VCaP (cell line): ENCODE results near the gene KIAA0232.
A peak's percentile ranks its signal among the peaks of the same experiment; 100 is the strongest.
"Not testable (repeated sequence)": the region's sequence is repeated elsewhere in the genome, so short reads cannot be mapped to it uniquely, and the experiment has no call there.

ENCODE experiments used
- H3K27ac ChIP-seq: fragments of 450-650 bp; 2 replicates; pipeline ENCODE4 v1.5.1; 2017
- CTCF ChIP-seq: fragments of 450-650 bp; conservative IDR thresholded peaks from 2 replicates; pipeline ENCODE4 v1.5.1; 2017; ENCODE audit warnings: mild to moderate bottlenecking, moderate library complexity

Gene KIAA0232

GRCh38 chr4:6820695-6821094, 38.2 kb downstream of the KIAA0232 start:
- no peak overlapping the region for H3K27ac ChIP-seq

GRCh38 chr4:6824071-6824470, 41.5 kb downstream of the KIAA0232 start:
- no peak for TF ChIP-seq CTCF
- no peak overlapping the region for H3K27ac ChIP-seq

More at GRCh38 chr4:6820695-6821094, 38.2 kb downstream of the KIAA0232 start:
- no peak for TF ChIP-seq CTCF

- no peak for TF ChIP-seq CTCF
- no peak overlapping the region for H3K27ac ChIP-seq
Observed at GRCh38 chr4:6824772-6825402, 42.4 kb downstream of the KIAA0232 start.

GRCh38 chr4:6825403-6825802, 42.9 kb downstream of the KIAA0232 start:
- H3K27ac ChIP-seq, result no peak overlapping the region
- no peak for TF ChIP-seq CTCF

- H3K27ac ChIP-seq, result no peak overlapping the region
- no peak for TF ChIP-seq CTCF
Observed at GRCh38 chr4:6826781-6827508, 44.4 kb downstream of the KIAA0232 start.

- no peak for TF ChIP-seq CTCF
Observed at GRCh38 chr4:6829086-6829485, 46.6 kb downstream of the KIAA0232 start.

GRCh38 chr4:6834867-6835266, 52.3 kb downstream of the KIAA0232 start:
- no peak for TF ChIP-seq CTCF
- no peak overlapping the region for H3K27ac ChIP-seq

More at GRCh38 chr4:6829086-6829485, 46.6 kb downstream of the KIAA0232 start:
- H3K27ac ChIP-seq, result peak overlapping the region; percentile 22; the same call in 1 of the 2 replicates

- not testable (repeated sequence) for H3K27ac ChIP-seq
Observed at GRCh38 chr4:6835616-6836015, 53.1 kb downstream of the KIAA0232 start.

GRCh38 chr4:6837106-6837505, 54.6 kb downstream of the KIAA0232 start:
- H3K27ac ChIP-seq, result not testable (repeated sequence)
